ENCODE results near the gene HSD17B1.
A peak's percentile ranks its signal among the peaks of the same experiment; 100 is the strongest.
"Not testable (repeated sequence)": the region's sequence is repeated elsewhere in the genome, so short reads cannot be mapped to it uniquely, and the experiment has no call there.

The HSD17B1 gene, protein sequence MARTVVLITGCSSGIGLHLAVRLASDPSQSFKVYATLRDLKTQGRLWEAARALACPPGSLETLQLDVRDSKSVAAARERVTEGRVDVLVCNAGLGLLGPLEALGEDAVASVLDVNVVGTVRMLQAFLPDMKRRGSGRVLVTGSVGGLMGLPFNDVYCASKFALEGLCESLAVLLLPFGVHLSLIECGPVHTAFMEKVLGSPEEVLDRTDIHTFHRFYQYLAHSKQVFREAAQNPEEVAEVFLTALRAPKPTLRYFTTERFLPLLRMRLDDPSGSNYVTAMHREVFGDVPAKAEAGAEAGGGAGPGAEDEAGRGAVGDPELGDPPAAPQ

DNA sequence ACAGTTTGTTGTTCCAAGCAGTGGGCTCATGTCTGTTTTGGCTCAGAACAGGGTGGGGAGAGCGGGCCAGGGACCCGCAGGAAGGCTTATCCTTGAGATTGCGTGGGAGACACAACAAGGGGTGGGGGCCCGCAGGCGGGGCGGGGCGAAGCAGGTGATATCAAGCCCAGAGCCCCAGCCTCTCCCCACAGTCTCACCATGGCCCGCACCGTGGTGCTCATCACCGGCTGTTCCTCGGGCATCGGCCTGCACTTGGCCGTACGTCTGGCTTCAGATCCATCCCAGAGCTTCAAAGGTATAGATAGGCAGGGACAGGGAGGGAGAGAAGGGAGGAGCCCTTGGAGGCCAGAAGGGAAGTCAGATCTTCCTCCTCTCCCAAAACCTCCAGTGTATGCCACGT is at the start of gene HSD17B1:
HSD17B1 (plus strand) TSS at position 188 of the 400 bp plus-strand sequence; CDS start at position 199, 11 bp downstream.
- DNase-seq = not testable (repeated sequence)

DNA sequence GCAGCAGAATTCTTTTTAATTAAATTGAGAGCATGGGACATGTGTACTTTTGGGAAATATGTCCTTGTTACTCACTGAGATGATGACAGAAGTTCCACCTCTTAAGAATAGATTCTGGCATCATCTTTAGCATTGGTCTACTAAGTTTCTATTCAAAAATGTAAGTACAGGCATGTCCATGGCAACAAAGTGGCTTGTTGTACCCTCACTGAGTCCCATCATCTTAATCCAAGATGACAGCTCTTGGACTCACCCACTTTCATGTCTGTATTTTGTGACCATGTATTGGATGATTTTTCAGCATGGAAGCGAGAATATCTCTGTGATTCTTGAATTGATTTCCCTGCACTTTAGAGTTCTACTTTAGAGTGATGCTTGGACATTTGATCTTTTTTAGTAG is 49.8 kb upstream of the HSD17B1 start:
- no peak for DNase-seq

DNA sequence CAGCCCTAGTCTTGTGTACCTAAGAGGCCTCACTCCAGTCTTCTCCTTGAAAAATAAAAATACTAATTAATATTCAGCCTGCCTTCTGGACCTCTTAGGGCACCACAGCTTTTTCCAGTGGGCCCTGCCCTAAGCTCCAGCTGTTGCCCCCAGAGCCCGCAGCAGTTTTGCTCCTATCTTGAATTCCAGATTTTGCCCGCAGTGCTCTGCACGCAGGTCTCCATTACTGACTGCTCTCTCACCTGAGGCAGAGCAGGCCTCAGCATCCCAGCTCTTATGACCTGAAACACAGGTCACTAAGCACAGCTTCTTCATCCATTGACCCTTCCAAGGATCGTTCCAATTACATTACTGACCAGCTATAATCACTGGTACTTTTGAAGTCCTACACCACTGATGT is 45.1 kb upstream of the HSD17B1 start:
- DNase-seq = no peak

DNA sequence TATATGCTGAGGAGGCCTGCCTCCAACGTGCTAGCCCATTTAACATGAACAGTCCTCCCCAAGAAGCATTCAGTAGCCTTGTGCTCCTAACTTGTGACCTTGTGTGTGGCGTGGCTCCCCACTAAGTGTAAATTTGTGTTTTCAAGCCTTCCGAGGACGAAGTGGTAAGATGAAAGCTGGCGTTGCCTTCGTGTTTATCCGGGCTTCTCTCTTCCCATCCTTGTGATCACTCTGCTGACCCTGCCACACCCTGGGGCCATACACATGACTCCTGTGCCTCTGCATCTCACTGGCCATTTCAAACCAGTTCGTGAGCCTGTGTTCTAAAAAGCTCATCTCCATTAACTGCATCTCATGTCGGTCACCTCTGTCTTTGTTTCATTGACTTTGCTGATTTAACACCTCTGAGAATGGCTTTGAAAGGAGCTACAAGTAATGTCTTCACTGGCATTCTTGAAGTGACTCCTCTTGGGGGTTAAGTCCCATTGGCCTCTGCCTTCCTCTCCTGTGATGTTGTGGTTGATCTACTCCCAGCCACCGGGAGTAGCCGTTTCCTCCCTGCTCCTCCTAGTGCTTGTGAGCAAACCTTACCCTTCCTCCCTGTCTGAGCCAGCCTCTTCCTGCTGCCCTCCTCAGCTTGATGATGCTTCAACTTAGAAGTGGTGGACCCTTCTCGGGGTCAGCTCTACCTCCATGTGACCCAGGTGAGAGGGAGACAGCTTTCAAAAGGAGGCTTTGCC is 44.1 kb upstream of the HSD17B1 start:
- no peak for DNase-seq

DNA sequence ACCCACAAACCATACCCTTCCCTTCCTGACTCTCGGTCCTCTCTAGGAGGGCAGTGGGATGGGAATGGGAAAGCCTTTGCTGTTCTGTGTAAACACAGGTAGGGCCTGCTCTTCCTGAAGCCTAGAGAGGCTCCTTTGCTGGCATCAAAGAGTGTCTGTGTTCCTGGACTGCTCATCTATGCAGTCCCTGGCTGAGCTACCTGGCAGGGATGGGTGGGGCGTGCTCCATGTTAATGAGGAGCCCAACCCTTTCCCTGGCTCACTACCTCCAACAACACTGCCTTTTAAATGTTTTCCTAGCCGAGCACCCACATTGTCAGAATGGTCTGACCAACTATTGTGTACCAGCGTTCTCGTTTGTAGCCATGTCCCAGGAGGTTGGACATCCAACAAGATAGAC is 43.3 kb upstream of the HSD17B1 start:
- DNase-seq = no peak

DNA sequence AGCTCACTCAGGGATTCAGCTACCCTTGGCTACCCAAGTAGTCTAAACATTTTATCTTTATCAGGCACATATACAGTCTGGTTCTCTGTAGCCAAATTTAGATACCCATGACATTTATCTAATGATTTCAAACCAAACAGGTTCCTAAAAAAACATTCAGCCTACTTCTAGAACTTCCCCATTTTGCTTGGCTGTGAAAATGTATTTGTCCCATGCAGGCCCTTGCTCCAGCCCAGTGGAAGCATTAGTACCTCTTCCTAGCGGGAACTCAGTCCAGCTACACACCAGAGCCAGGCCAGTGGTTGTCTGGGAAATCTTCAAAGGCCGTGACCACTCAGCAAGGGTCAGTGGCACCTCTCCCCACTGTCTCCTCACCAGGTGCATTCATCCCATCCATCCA is 42.9 kb upstream of the HSD17B1 start:
- no peak for DNase-seq

DNA sequence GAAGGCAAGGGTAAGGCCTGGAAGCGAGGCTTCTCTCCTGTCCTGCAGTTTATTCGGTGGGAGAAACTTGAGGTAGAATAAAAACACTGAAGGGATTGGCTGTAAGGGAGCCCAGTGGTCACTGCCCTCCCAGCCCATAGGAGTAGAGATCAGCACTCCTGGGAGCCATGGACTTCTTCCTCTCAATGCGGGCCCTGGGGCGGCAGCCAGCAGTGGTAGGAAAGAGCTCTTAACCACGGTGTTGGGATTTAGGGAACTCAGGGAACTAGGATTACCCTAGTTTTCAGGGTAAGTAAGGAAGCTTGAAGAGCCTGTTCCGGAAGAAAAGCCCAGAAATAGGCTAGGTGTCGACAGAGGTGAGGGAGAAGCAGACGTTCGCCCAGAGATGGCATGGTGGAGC is 40.5 kb upstream of the HSD17B1 start:
- DNase-seq = no peak

DNA sequence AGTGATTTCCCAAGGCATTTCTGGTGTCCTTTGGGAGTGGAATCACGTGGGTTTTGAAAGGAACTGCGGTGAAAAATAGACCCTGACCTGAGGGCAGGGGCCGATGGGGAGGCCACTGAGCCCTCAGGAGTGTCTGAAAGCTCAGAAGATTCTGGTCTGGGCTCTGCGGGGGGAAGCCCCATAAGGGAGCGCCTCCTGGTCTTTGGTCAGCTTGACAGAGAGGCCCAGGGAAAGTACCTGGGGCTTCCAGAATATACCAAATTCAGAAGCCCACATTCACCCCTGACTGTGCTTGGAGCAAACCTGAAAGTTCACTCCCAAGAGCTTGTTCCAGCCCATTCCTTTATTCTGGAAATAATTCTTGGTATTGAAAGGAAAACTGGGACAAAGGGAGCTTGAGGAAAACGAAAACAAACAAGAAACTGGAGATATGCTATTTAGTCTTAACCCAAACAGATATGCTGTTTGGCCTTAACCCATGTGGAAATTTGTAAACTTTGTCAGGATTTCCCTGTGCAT is 39.9 kb upstream of the HSD17B1 start:
- no peak for DNase-seq

DNA sequence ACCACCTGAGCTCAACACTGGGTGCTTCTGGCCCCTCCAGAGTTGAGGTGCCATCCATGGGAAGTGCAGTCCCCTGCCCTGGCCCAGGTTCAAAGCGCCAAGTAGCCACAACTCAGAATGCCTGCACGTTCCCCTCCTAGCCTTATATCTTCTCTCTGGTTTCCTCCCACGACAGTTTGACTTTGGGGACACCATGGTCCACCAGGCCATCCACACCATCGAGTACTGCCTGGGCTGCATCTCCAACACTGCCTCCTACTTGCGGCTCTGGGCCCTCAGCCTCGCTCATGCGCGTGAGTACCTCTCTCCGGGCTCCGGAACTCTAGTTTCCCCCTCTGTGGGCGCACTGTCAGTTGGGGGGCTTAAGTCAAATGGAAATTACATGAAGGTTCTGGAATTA is 39.0 kb upstream of the HSD17B1 start:
- DNase-seq = no peak

DNA sequence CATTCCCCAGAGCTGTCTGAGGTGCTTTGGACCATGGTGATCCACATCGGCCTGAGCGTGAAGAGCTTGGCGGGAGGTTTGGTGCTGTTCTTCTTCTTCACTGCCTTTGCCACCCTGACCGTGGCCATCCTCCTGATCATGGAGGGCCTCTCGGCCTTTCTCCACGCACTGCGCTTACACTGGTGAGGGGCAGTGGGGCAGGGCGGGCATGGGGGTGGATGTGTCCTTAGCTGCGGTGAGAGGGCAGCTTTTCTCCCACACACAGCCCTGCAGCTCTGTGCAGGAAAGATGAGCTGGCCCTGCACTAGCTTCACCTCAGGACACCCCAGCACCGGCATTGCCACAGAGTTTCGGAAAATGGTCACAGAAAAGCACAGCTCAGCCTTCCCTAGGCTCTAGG is 38.4 kb upstream of the HSD17B1 start:
- DNase-seq = no peak

DNA sequence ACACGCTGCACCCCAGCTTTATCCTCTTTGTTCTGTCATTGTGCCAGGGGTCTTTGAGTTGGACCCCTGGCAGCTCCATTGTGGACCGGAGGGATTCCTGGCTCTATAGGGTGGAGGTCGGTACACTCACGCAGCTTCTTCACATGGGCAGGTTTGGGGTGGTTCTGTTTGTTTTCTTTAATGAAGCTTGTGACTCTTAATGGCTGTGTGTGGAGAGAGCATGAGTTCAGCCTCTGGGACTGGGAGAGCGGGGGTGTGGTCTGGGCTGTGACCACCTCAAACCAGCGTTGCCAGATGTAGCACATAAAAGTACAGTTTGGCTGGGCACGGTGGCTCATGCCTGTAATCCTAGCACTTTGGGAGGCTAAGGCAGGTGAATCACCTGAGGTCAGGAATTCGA is 37.9 kb upstream of the HSD17B1 start:
- no peak for DNase-seq

DNA sequence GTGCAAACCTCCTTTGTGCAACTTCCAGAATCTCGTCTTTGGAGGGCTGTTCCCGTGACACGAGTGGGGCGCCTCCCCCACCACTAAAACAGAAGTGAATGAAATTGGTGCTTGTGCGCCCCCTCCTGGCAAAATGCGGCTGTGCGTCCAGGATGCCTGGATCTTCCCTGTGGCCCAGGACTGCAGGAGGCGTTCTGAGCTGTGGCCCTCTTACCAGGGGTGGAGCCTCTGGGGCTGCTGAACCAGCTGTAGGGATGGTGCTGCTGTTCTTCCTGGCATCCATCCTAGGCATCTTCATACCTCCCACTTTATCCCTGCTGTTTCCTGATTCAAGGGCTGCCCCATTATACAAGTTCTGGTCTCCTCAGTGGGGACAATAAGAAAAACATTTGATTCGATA is 35.2 kb upstream of the HSD17B1 start:
- peak; percentile 19 for DNase-seq

DNA sequence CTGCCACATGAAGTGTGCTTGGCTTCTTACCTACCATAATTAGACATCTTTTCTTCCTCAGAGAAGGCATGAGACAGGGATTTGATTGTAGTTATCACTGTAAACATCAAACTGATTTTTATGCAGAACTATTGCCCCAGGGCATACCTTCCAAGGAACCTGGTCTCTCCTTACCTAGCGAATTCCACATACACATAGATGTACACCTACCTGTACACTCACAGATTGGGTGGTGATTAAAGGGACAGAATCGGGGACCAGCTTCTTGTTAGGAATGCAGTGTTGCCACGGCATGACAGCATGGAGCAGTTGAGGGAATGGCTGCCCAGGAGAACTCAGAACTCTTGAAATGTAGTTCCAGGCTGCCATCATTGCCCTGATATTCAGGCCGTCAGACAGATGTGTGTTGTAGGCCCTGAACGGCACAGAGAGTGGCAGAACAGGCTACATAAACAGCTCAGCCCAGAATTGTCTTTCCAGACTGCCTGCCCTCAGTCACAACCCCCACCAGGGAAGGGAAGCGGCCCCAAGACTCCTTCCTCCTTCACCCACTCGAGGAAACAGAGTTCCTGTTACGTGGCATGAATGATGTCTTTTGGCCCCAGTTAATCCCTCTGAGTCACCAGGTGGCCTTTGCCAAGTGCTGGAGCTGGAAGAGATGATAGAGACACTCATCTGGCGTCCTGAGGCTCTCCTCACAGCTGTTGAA is 34.5 kb upstream of the HSD17B1 start:
- no peak for DNase-seq

DNA sequence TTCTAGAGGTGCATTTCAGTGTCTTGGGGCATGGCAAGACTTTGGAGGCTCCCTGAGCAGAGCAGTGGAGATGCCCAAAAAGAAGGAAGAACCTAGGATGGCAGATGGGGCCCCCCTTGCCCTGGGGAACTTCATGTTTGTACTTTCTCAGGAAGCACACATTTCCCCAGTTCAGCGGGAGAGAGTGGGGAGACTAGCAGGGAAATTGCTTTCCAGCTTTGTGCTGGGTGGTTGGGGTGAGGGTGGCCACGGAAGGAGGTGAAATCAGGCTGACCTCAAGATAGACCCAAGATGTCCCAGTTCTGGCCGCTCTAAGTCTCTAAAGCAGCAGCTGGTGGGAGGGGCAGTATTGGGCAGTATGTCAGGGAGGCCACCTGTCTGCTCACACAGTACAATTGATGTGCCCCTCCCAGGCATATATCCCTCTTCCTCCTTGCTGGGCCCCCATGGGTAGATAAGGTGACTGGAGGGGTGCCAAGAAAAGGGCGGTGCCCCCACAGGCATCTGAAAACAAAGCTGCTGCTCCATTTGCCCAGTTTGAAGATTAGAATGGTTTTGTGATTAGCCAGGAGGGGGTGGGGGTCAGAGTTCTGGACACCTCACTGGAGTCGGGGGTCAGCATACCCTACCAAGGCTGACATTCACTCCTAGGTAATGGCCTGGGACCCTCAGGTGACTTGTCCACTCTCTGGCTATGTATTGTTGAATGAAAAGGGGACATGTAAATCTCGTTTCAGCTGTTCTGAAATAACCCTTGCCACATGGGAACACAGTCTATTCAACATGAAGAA is 33.8 kb upstream of the HSD17B1 start:
- DNase-seq = no peak

DNA sequence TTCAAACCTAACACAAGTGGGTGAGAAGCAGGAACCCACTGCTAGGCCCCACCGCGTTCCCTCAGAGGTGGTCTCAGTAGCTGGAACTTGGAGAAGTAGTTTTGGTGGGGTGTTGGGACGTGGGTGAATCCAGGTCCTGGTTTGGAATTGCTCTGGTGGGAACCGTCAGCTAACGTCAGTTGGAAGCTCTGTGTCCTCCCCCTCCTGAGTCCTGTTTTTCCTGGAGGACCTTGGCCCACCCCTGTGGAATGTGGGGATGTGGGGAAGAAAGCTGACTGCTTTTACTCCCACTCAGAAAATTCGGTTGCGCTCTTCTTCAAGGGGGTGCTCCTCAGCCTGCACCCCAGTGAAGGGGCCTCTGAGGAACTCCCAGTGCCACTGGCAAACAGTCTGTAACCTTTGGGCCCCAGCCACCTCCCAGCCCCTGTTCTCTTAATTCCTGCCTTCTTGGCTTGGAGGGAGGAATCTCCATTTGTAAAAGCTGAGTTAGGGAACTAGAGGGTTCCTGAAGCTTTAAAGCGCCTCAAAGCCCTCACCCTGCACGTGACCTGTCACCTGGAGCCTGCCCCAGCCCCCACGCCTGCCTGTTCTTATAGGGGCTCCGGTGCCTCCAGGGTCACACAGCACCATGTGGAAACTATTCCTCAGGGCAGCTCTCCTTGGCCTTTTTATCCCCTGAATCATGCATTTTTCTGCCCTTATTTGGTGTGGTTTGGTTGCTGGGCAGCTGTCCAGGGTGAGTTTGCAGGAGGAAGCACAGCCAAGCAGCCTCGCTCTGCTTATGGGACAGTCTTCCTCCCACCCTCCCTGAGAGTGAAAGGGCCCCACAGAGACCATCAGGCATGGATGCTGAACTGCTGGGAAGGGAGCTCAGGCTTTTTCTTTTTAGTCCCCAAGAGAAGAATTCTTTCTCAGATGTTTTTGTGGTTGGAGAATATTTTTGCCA is 32.9 kb upstream of the HSD17B1 start:
- no peak for DNase-seq

DNA sequence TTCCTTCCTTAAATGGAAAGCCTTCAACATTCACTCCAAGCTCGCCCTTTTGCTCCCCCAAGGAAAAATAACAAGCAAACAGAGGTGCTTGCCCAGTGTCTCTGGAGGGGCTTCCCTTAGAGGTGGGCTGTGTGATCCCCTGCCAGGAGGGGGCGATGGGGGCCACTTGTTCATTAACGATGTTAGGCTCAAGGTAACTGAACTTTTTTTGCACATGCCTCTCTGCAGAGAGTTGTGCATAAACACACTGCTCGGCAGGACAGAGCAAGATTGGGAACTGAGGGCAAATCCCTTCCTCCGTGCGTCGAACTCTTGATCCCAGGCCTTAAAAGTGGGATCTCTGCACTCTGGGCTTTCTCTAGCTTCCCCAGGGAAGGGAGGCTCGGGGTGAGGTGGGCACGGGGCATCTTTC is 32.2 kb upstream of the HSD17B1 start:
- DNase-seq = no peak

DNA sequence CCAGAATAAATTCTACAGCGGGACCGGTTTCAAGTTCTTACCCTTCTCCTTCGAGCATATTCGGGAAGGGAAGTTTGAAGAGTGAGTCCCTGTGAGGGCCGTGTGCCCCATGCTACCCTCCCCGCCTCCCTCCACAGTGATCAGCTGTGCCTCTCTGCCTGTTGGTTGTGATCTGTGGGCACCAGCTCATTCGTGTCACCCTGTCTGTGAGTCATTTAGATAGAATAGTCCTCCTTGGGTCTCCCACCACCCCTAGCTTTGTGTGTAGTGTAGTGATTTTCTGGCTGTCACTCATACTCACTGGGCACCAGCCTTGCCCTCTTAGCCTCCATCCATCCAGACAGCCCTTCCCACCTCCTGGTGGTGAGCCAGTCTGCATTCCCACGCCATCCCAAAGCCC is 31.7 kb upstream of the HSD17B1 start:
- no peak for DNase-seq

DNA sequence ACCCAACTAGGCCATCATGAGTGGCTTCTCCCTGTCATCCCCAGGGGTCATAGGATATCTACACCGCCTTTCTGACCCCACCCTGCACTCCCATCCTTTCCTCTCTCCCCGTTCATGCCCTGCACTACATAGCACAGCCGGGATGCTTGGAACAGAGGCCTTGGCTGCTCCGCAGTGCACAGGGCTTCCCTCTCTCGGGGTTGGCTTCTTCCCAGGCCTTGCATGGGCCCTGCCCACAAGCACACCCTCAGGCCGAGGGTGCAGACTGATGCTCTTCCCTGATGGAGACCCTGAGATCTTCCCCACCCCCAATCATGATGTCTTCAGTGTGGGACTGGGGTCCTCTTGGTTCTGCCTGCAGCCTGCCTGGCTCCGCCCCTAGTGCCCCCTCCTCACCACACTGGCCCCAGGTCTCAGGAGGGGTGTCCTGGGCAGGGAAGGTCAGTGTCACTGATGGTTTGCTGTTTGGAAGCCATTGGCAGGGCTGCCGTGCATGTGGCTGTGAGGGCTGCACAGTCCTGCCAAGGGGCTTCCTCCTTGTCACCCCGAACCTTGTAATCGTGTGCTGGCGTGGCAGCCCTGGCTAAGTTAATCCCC is 31.0 kb upstream of the HSD17B1 start:
- no peak for DNase-seq

DNA sequence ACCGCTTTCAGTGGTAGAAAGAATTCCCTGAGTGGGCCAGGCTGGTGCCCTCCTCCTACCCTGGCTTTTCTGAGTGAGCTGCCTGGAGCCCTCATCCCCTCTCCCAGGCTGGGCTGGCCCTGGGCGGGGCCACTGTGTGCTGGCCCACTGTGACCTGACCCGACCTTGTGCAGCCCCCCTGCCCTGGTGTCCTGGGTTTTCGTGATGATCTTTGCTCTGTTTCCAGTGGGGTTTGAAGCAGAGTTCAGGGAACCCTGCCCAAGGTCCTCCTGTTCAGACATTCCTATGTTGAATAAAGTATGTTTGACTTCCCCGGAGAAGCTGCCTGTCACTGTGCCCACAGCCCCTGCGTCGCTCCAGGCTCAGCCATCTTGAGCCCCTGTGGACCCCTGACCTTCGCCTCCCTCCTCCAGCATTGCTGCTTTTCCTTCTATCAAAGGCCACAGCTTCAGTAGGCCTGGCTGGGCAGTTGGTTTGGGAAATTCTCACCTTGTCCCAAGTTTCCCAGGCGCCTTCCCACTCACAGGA is 30.4 kb upstream of the HSD17B1 start:
- no peak for DNase-seq

DNA sequence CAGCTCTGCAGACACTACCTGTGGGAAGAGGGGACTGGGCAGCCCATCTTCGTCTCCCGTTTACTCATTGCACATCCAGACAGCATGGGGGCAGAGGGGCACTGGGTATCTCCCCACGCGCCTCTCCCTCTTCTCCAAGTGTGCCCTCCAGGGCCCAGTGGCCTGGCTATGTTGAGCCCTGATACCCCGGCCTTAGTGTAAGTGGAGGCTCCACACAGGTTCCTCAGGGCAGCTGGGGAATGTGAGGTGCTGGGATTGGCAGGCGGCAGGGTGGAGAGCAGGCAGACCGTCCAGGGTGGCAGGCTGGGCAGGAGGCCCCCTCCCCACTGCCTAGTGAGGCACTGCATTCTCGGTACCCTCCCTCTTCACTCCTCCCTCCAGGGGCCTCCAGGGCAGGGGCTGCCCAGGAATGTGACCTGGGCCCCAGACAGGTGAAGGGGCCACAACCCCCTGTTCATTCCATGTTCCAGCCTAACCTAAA is 29.9 kb upstream of the HSD17B1 start:
- DNase-seq = no peak

DNA sequence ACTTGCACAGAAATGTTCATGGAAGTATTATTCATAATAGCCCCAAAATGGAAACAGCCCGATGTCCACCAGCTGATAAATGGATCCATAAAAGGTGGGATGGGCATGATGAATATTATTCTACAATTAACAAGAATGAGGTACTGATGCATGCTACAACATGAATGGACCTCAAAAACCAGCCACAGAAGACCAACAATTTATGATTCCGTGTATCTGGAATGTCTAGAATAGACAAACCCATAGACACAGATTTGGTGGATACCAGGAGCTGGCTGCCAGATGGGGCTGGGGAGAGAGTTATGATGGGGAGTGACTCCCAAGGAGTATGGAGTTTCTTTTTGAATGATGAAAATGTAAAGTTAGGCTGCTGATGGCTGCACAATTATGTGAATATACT is 27.5 kb upstream of the HSD17B1 start:
- DNase-seq = no peak

All from NCI-H1105 treated with DMSO at 0.1 percent for 48 hours (cell line).